ENCODE measurements around the gene TIAM2. TPM values are rescaled to one million over a fixed set of nuclear protein-coding genes. Genes with fewer than 3 reads are reported as not detected.

The TIAM2 gene
- total RNA-seq, 8 experiments from 2014 or later: 5.2 to 34.7 (median 10.7) TPM

DNA sequence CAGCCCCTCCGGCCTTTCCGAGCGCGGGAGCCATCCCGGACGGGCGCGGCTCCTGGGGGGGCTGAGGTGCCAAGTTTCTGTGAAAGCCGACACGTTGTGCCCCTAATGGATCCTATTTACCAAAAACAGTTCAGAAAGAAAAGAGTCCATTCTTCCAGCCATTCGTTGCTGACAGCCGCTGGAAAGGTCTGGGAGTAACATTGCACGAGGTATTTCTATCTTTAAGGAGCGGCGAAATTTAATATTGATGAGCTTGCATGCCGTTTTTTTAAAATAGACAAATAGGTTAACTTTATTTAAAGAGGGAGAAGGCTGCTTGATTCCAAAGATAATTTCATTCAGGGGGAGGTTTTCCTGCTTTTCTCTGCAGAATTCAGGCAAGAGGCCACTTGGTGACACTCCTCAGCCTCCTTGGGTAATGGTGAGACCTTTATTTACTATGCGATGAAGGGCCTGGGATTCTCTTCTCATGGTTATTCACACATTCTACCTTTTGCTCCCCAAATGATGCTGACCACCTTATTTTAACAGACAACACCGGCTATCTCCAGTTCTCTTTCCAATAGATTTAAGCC, 988 bp downstream of the TIAM2 start:
- 6 to 33% (median 15%) methylated on average over 2 to 15 of the region's 18 CpGs; no CpG with 5 or more reads in 2 of the 10 experiments for WGBS, 10 experiments
- in situ Hi-C loops (cut with MboI; ENCODE audit: low pct_unique_long_range_greater_than_20kb in 2 of 9, low sequenced_read_pairs in 9 of 9, unreplicated experiment in 9 of 9): no loop called here
- ATAC-seq (replicated peaks in 6 of 8): peak in 3 of 8 experiments; percentile 5 to 20 (median 16)
- Histone ChIP-seq H3K27ac (no peak overlapping the region), H3K4me1 (replicated peaks in 1 of 2) (no peaks in the 10 kb centered on the region), H3K4me3 (peak overlapping the region; percentile 36 to 85 (median 55))

DNA sequence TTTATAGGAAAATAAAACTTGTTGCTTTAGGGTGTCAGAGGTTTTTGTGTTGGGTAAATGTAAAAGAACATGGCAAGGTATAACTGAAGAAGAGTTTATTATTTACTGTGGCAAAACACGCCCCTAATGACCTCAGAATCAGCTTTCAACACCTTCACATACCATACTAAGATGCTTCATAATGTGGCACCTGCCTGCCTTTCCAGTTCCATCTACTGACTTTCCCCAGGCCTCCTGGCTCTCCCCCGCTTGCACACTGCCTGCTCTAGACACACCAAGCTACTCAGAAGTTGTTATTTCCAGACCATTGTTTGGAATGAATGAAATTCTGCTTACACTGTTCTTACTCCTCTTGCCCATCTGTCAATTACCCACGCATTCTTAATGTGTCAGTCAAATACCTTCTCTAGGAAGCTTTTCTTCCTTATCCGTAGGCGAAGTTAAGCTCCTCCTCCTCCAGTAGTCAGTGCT, 1.8 kb downstream of the TIAM2 start:
- in situ Hi-C loops (cut with MboI; ENCODE audit: low pct_unique_long_range_greater_than_20kb in 2 of 9, low sequenced_read_pairs in 9 of 9, unreplicated experiment in 9 of 9): no loop called here
- 57 to 100% (median 82%) methylated on average over 2 to 4 of the region's 5 CpGs; no CpG with 5 or more reads in 1 of the 10 experiments for WGBS, 10 experiments
- Histone ChIP-seq H3K4me1 (replicated peaks in 1 of 2) (no peaks in the 10 kb centered on the region), H3K4me3 (no peak overlapping the region), H3K27ac (no peak overlapping the region)
- no peak for ATAC-seq (replicated peaks in 6 of 8)

DNA sequence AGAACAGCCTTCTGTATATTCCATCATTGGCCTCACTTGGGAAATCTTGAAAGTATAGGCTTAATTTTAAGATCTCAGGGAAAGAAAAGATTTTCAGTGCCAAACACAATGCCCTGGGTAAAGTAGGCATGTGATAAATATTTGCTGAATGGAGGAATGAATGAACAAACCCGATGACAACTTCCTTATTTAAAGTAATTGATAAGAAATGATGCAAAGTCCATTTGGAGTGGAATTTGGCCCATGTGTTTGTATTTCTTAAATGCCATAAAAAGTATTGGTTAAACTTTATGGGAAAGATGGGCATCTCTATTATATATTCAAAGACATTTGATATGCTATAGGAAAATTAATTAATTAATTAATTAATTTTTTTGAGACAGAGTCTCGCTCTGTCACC, 3.7 kb downstream of the TIAM2 start:
- no peaks in the 10 kb centered on the region for H3K4me1 ChIP-seq (replicated peaks in 1 of 2)

DNA sequence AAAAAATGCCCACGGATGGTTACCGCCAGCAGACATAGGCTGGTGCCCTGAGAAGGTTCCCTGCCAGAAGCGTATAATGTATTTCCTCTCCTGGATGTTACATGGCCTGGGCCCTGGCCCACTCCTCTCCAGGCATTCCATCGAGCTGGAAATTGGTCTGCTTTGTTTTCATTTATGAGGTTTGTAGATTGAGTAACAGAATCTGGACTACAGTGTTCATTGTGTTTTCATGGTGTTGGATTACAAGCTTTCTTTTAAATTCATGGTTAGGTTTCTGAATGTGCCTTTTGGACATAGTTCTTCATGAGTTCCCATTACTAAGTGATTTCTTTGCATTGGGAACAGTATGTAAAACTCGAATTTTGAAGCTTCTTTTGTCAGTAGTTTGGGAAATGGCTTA, 6.4 kb downstream of the TIAM2 start:
- Histone ChIP-seq H3K4me1 (replicated peaks in 1 of 2) (no peaks in the 10 kb centered on the region), H3K4me3 (no peak overlapping the region), H3K27ac (no peak overlapping the region)
- in situ Hi-C loops (cut with MboI; ENCODE audit: low pct_unique_long_range_greater_than_20kb in 2 of 9, low sequenced_read_pairs in 9 of 9, unreplicated experiment in 9 of 9): no loop called here
- WGBS, 10 experiments: 33 to 100% (median 70%) methylated on average over 1 to 5 of the region's 5 CpGs
- ATAC-seq (replicated peaks in 6 of 8): peak in 2 of 8 experiments; percentile 31 to 53

More for the DNA sequence above, 3.7 kb downstream of the TIAM2 start:
- in situ Hi-C loops (cut with MboI; ENCODE audit: low pct_unique_long_range_greater_than_20kb in 2 of 9, low sequenced_read_pairs in 9 of 9, unreplicated experiment in 9 of 9): no loop called here
- 66 to 100% (median 96%) methylated on average over 1 to 2 of the region's 2 CpGs; no CpG with 5 or more reads in 1 of the 10 experiments for WGBS, 10 experiments
- Histone ChIP-seq H3K4me3 (no peak overlapping the region), H3K27ac (no peak overlapping the region)
- ATAC-seq (replicated peaks in 6 of 8): no peak

DNA sequence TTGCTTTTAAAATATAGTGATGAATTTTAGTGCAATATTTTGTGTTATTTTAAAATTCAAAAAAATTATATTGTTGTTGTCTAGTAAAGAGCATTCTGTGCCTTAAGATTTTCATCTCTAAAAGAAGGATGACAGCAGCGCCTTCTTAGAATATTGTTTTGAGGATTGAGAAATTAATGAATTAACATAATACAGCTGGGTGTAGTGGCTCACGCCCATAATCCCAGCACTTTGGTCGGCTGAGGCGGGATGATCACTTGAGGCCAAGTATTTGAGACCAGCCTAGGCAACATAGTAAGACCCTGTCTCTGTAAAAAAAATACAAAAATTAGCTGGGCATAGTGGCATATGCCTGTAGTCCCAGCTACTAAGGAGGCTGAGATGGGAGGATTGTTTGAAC, 6.8 kb downstream of the TIAM2 start:
- WGBS, 10 experiments: 13 to 100% (median 58%) methylated on average over 1 to 4 of the region's 4 CpGs; no CpG with 5 or more reads in 1 of the 10 experiments
- no peak overlapping the region for H3K4me3 ChIP-seq
- in situ Hi-C loops (cut with MboI; ENCODE audit: low pct_unique_long_range_greater_than_20kb in 2 of 9, low sequenced_read_pairs in 9 of 9, unreplicated experiment in 9 of 9): no loop called here
- no peak overlapping the region for H3K27ac ChIP-seq
- peak in 3 of 8 experiments; percentile 56 to 70 (median 58) for ATAC-seq (replicated peaks in 6 of 8)
- H3K4me1 ChIP-seq (replicated peaks in 1 of 2): no peaks in the 10 kb centered on the region

DNA sequence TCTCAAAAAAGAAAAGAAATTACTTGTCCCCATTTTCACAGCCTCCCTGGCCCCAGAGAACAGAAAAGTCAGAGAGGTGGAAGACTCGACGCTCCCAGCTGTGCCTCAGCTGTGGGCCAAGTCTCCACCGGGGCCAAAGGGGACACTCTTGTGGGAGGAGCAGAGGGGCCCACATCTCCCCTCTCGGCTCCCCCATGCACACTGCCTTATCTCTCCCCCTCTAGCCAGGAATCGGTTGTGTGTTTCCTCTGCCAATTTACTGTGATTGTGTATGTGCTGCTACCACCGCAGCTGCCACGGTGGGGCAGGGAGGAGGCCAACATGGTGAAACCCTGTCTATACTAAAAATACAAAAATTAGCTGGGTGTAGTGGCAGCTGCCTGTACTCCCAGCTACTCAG, 8.4 kb downstream of the TIAM2 start:
- WGBS, 10 experiments: 71 to 100% (median 100%) methylated on average over 1 to 2 of the region's 7 CpGs; no CpG with 5 or more reads in 7 of the 10 experiments
- no peak overlapping the region for H3K27ac ChIP-seq
- no peak for ATAC-seq (replicated peaks in 6 of 8)
- in situ Hi-C loops (cut with MboI; ENCODE audit: low pct_unique_long_range_greater_than_20kb in 2 of 9, low sequenced_read_pairs in 9 of 9, unreplicated experiment in 9 of 9): no loop called here
- no peaks in the 10 kb centered on the region for H3K4me1 ChIP-seq (replicated peaks in 1 of 2)
- H3K4me3 ChIP-seq: no peak overlapping the region

DNA sequence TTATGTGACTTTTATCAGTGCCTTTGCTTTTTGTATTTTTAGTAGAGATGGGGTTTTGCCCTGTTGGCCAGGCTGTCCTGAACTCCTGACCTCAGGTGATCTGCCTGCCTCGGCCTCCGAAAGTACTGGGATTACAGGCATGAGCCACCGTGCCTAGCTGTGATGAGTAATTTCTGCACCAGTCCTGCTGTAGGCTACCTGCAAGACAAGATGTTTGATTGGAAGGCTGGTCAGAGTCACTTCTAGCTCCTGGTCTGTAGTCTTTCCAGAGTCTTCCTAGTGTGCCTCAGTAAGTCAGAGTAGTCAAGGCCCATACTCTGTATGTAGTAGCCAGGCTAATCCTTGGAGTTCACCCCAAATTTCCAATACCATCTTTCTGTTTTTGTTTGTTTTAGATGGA, 8.9 kb downstream of the TIAM2 start:
- Histone ChIP-seq H3K27ac (no peak overlapping the region), H3K4me3 (no peak overlapping the region), H3K4me1 (replicated peaks in 1 of 2) (no peaks in the 10 kb centered on the region)
- no peak for ATAC-seq (replicated peaks in 6 of 8)
- WGBS, 10 experiments: 55 to 100% (median 97%) methylated on average over 1 to 3 of the region's 3 CpGs; no CpG with 5 or more reads in 6 of the 10 experiments
- in situ Hi-C loops (cut with MboI; ENCODE audit: low pct_unique_long_range_greater_than_20kb in 2 of 9, low sequenced_read_pairs in 9 of 9, unreplicated experiment in 9 of 9): no loop called here

DNA sequence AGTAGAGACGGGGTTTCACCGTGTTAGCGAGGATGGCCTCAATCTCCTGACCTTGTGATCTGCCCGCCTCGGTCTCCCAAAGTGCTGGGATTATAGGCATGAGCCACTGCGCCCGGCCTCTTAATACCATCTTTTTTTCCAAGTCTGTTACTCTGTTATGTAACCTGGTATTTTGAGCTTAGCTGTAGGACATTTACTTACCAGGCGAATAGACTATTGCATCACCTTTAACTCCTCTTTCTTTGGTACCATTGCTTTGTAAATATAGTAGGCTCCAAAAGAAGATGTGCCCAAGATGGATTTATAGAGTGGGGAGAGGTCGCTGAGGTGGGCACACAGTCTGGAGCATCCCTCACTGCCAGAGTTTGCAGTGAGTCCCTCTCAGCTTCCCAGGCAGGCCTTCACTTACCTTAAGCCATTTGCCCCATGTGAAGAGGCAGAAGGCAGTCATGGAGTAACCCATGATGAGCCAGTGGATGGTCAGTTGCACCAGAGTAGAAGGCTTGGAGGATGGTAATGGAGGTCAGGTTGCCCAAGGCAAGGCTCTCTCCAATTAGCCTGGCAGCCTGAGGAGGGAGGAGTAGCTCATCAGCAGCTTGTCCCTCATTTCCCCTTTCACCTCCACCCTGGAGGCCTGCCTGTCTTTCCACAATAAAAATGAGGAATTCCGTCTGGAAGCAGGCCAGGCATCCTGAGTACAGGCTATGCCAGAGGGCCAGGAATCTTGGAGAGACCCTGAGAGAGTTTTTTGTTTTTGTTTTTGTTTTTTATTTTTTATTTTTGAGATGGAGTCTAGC, 9.7 kb downstream of the TIAM2 start:
- no peak overlapping the region for H3K27ac ChIP-seq
- H3K4me3 ChIP-seq: no peak overlapping the region
- in situ Hi-C loops (cut with MboI; ENCODE audit: low pct_unique_long_range_greater_than_20kb in 2 of 9, low sequenced_read_pairs in 9 of 9, unreplicated experiment in 9 of 9): no loop called here
- WGBS, 10 experiments: 60 to 100% (median 90%) methylated on average over 1 to 6 of the region's 10 CpGs; no CpG with 5 or more reads in 2 of the 10 experiments
- ATAC-seq (replicated peaks in 6 of 8): peak in 1 of 8 experiments; percentile 52
- H3K4me1 ChIP-seq (replicated peaks in 1 of 2): no peaks in the 10 kb centered on the region

DNA sequence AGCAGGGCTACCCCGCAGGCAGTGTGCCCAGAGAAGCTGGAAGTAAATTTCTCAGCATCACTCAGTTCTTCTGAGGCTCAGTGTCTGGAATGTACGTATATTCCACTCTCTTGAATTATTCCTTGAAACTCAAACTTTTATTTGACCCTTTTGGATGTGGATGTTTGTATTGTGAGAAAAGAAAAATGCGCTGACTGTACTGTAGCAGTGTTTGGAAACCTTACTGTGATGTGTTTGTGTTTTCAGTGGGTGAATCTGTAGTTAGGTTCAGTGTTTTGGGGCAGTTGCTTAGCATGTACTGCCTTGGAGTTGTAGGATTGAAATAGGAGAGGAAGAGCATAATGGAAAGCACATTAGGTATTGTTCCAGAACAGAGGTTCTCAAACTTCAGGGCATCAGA, 13.5 kb downstream of the TIAM2 start:
- peaks cover 0 to 7% of the 10 kb centered on the region in 2 donors for H3K4me1 ChIP-seq (replicated peaks in 1 of 2)
- ATAC-seq (replicated peaks in 6 of 8): no peak
- H3K27ac ChIP-seq: no peak overlapping the region
- 80 to 100% (median 93%) methylated on average over 1 to 3 of the region's 3 CpGs; no CpG with 5 or more reads in 1 of the 10 experiments for WGBS, 10 experiments
- no peak overlapping the region for H3K4me3 ChIP-seq
- in situ Hi-C loops (cut with MboI; ENCODE audit: low pct_unique_long_range_greater_than_20kb in 2 of 9, low sequenced_read_pairs in 9 of 9, unreplicated experiment in 9 of 9): no loop called here

DNA sequence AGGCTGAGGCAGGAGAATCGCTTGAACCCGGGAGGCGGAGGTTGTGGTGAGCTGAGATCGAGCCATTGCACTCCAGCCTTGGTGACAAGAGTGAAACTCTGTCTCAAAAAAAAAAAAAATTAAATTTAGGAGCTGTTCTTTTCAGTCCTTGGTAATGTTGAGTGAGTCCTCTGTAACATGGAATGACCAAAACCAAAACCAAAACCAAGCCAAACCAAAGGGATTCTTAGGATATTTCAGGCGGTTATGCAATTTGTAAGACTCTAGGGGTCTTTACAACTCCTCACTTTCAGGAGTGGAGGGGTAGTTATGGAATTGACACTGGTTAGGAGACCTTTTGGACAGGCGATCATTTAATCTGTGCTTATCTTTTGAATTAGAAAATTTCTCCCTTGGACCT, 15.8 kb downstream of the TIAM2 start:
- ATAC-seq (replicated peaks in 6 of 8): no peak
- in situ Hi-C loops (cut with MboI; ENCODE audit: low pct_unique_long_range_greater_than_20kb in 2 of 9, low sequenced_read_pairs in 9 of 9, unreplicated experiment in 9 of 9): no loop called here
- Histone ChIP-seq H3K4me3 (no peak overlapping the region), H3K4me1 (replicated peaks in 1 of 2) (peaks cover 0 to 14% of the 10 kb centered on the region in 2 donors), H3K27ac (no peak overlapping the region)
- WGBS, 10 experiments: 33 to 100% (median 95%) methylated on average over 1 to 6 of the region's 6 CpGs; no CpG with 5 or more reads in 2 of the 10 experiments

DNA sequence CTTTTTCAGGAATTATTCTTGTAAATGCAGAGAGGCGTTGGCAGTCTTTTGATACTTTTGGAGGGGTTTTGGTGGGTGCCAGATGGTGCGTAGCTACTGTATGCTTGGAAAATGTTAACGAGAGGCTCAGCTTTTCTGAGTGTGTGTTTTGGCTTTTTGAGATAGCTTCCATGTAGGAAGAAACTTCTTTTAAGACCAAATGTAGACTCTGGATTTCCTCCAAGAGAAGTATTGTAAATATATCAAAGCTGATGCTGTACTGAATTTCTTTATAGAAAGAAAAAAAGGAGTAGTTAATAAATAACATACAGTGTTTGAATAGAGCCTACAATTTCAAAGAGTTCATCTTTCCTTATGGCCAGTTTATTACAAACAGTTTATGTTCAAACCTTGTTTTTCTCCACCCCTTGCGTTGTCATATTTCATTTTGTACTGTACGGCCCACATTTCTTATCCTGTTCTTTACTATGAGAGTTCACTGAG, 16.7 kb downstream of the TIAM2 start:
- WGBS, 10 experiments: 5 to 100% (median 92%) methylated on average over 2 to 5 of the region's 5 CpGs
- in situ Hi-C loops (cut with MboI; ENCODE audit: low pct_unique_long_range_greater_than_20kb in 2 of 9, low sequenced_read_pairs in 9 of 9, unreplicated experiment in 9 of 9): no loop called here
- no peak overlapping the region for H3K4me3 ChIP-seq
- ATAC-seq (replicated peaks in 6 of 8): peak in 2 of 8 experiments; percentile 47 to 49
- peaks cover 0 to 17% of the 10 kb centered on the region in 2 donors for H3K4me1 ChIP-seq (replicated peaks in 1 of 2)
- H3K27ac ChIP-seq: no peak overlapping the region

DNA sequence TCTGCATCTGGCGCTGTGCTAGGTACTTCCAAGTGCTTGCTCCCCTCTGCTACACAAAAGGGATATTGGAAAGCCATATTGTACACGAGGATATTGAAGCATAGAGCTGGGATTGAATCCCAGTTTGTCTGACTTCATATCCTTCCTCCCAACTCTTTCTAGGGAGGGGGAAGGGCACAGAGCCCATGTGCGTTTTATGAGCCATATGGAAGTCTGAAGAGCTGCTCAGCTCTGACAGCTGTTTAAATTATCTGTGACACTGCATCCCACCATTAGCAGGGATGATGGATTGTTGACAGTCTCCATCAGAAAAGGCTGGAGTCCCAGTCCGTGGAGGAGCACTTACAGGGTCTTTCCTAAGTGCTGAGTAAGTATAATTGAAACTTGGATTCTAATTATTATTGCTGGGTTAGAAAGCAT, 18.4 kb downstream of the TIAM2 start:
- in situ Hi-C loops (cut with MboI; ENCODE audit: low pct_unique_long_range_greater_than_20kb in 2 of 9, low sequenced_read_pairs in 9 of 9, unreplicated experiment in 9 of 9): no loop called here
- 25 to 86% (median 63%) methylated on average over 1 to 4 of the region's 4 CpGs; no CpG with 5 or more reads in 1 of the 10 experiments for WGBS, 10 experiments
- Histone ChIP-seq H3K27ac (no peak overlapping the region), H3K4me3 (no peak overlapping the region), H3K4me1 (replicated peaks in 1 of 2) (peaks cover 0 to 17% of the 10 kb centered on the region in 2 donors)
- ATAC-seq (replicated peaks in 6 of 8): peak in 5 of 8 experiments; percentile 60 to 95 (median 78)

DNA sequence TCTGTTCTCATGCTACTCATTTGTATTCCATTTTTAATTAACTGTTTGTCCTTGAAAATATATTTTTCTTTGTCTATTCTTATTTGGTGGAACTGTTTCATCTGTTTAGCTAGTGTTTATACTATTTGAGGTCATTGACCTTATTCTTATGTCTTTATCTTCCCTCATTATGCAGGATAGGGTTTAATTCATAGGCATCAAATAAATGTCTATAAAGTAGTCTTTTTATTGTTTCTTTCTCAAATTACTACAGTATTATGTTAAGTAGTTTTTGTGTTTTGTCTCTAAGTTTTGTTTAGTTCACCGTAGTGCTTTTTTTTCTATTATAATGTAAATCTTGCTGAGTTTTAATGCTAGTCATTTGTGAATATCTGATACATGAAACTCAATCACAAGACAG, 19.0 kb downstream of the TIAM2 start:
- ATAC-seq (replicated peaks in 6 of 8): no peak
- peaks cover 0 to 17% of the 10 kb centered on the region in 2 donors for H3K4me1 ChIP-seq (replicated peaks in 1 of 2)
- no peak overlapping the region for H3K4me3 ChIP-seq
- in situ Hi-C loops (cut with MboI; ENCODE audit: low pct_unique_long_range_greater_than_20kb in 2 of 9, low sequenced_read_pairs in 9 of 9, unreplicated experiment in 9 of 9): no loop called here
- 18 to 86% (median 74%) methylated on average over 1 of the region's 1 CpG for WGBS, 10 experiments
- H3K27ac ChIP-seq: no peak overlapping the region

All from motor neuron (in vitro differentiated cells).